ENCODE results near the gene COQ10A. TPM values are rescaled to one million over a fixed set of nuclear protein-coding genes. Genes with fewer than 3 reads are reported as not detected.

The COQ10A gene
- total RNA-seq, 1 donor = 12.5 TPM

- TF ChIP-seq CTCF (IDR thresholded peaks at IDR 0.05; ENCODE audit: insufficient read depth, low read depth, low read length) = no peak
- H3K4me3 ChIP-seq (ENCODE audit: low read depth, low read length) = no peak overlapping the region
- no peak for DNase-seq (ENCODE audit: low read depth)
These were observed 35.6 kb upstream of the COQ10A start for GRCh38 chr12:56231184-56231582.

GRCh38 chr12:56234746-56235436 lies 31.9 kb upstream of the COQ10A start:
- DNase-seq (ENCODE audit: low read depth) = no peak
- no peak overlapping the region for H3K4me3 ChIP-seq (ENCODE audit: low read depth, low read length)
- no peak for TF ChIP-seq CTCF (IDR thresholded peaks at IDR 0.05; ENCODE audit: insufficient read depth, low read depth, low read length)

GRCh38 chr12:56236091-56236490 lies 30.7 kb upstream of the COQ10A start:
- TF ChIP-seq CTCF (IDR thresholded peaks at IDR 0.05; ENCODE audit: insufficient read depth, low read depth, low read length) = no peak
- no peak for DNase-seq (ENCODE audit: low read depth)
- no peak overlapping the region for H3K4me3 ChIP-seq (ENCODE audit: low read depth, low read length)

GRCh38 chr12:56236985-56237384 lies 29.8 kb upstream of the COQ10A start:
- no peak overlapping the region for H3K4me3 ChIP-seq (ENCODE audit: low read depth, low read length)
- DNase-seq (ENCODE audit: low read depth) = no peak
- TF ChIP-seq CTCF (IDR thresholded peaks at IDR 0.05; ENCODE audit: insufficient read depth, low read depth, low read length) = no peak

- no peak for TF ChIP-seq CTCF (IDR thresholded peaks at IDR 0.05; ENCODE audit: insufficient read depth, low read depth, low read length)
- no peak overlapping the region for H3K4me3 ChIP-seq (ENCODE audit: low read depth, low read length)
- DNase-seq (ENCODE audit: low read depth) = no peak
These were observed 29.2 kb upstream of the COQ10A start for GRCh38 chr12:56237552-56237951.

GRCh38 chr12:56241424-56242303 lies 25.1 kb upstream of the COQ10A start:
- no peak for TF ChIP-seq CTCF (IDR thresholded peaks at IDR 0.05; ENCODE audit: insufficient read depth, low read depth, low read length)
- DNase-seq (ENCODE audit: low read depth) = no peak
- H3K4me3 ChIP-seq (ENCODE audit: low read depth, low read length) = no peak overlapping the region

Data from fibroblast of villous mesenchyme (primary cell).